HEK293 (cell line): ENCODE measurements around the gene ATP8B4.

Experiments
- CTCF ChIA-PET: fragments of 350-600 bp; formaldehyde crosslinking; extraction: SDS; loops from one replicate; lab custom pipeline; 2021; ENCODE audit warnings: antibody characterized with exemption; lab: Yijun Ruan, JAX
- POLR2A ChIA-PET: fragments of 300-600 bp; formaldehyde crosslinking; extraction: SDS; loops from one replicate; lab custom pipeline; 2020; ENCODE audit warnings: antibody characterized with exemption, inconsistent platforms; lab: Yijun Ruan, JAX
- H3K27ac ChIP-seq: fragments of 200-500 bp; sonication (Bioruptor generic); 2 replicates; pipeline ENCODE4 v1.5.1; 2014; ENCODE audit warnings: low read depth, low read length, control low read depth, inconsistent platforms; ENCODE audit errors: extremely low read depth
- H3K36me3 ChIP-seq, 2 experiments: fragments of 200-500 bp in 1 of 2; sonication (Bioruptor generic) in 1 of 2; 1 replicate in 1 of 2; 2 replicates in 1 of 2; pipeline ENCODE4 v1.5.1; 2014 to 2017; ENCODE audit warnings: inconsistent platforms in 2 of 2, low read length in 2 of 2; ENCODE audit not compliant: control insufficient read depth in 2 of 2, insufficient read depth in 1 of 2
- H3K4me1 ChIP-seq: fragments of 200-500 bp; sonication (Bioruptor generic); 2 replicates; pipeline ENCODE4 v1.5.1; 2014; ENCODE audit warnings: mild to moderate bottlenecking, low read length, inconsistent platforms; ENCODE audit not compliant: control insufficient read depth, insufficient read depth
- H3K4me3 ChIP-seq: 2 replicates; pipeline ENCODE4 v1.5.1; 2011; ENCODE audit warnings: low read depth, mild to moderate bottlenecking, control low read depth, low read length, moderate library complexity
- H3K9me3 ChIP-seq: fragments of 200-500 bp; sonication (Bioruptor generic); 2 replicates; pipeline ENCODE4 v1.5.1; 2014; ENCODE audit warnings: low read depth, low read length, inconsistent platforms; ENCODE audit not compliant: control insufficient read depth, insufficient read depth
- KLF1 ChIP-seq: fragments of 450-650 bp; formaldehyde crosslinking; IDR thresholded peaks from 2 replicates; pipeline ENCODE4 v1.5.1; 2016; ENCODE audit warnings: missing biosample characterization, missing genetic modification characterization
- KLF16 ChIP-seq: fragments of 450-650 bp; formaldehyde crosslinking; IDR thresholded peaks from 2 replicates; pipeline ENCODE4 v1.5.1; 2017; ENCODE audit warnings: missing biosample characterization, missing genetic modification characterization
- SALL2 ChIP-seq: fragments of 450-650 bp; formaldehyde crosslinking; IDR thresholded peaks from 2 replicates; pipeline ENCODE4 v1.5.0; 2017; ENCODE audit warnings: missing biosample characterization, mild to moderate bottlenecking, missing genetic modification characterization, borderline replicate concordance
- SCRT1 ChIP-seq: fragments of 450-650 bp; formaldehyde crosslinking; IDR thresholded peaks from 2 replicates; pipeline ENCODE4 v1.5.1; 2016; ENCODE audit warnings: missing biosample characterization, missing genetic modification characterization, borderline replicate concordance
- SETDB1 ChIP-seq: IDR thresholded peaks from one replicate; pipeline ENCODE4 v1.6.1; 2017; ENCODE audit warnings: mild to moderate bottlenecking, low read length, moderate library complexity, mixed read lengths; ENCODE audit not compliant: insufficient read length
- SP7 ChIP-seq: fragments of 450-650 bp; formaldehyde crosslinking; IDR thresholded peaks from 2 replicates; pipeline ENCODE4 v1.5.1; 2016; ENCODE audit warnings: missing biosample characterization, missing genetic modification characterization
- ZBTB21 ChIP-seq: fragments of 450-650 bp; formaldehyde crosslinking; IDR thresholded peaks from 2 replicates; pipeline ENCODE4 v1.5.1; 2017; ENCODE audit warnings: missing biosample characterization, missing genetic modification characterization
- ZBTB48 ChIP-seq: fragments of 450-650 bp; formaldehyde crosslinking; IDR thresholded peaks from 2 replicates; pipeline ENCODE4 v1.5.1; 2016; ENCODE audit warnings: missing biosample characterization, missing genetic modification characterization
- ZFHX2 ChIP-seq: fragments of 450-650 bp; formaldehyde crosslinking; conservative IDR thresholded peaks from 2 replicates; pipeline ENCODE4 v1.5.1; 2016; ENCODE audit warnings: missing biosample characterization, missing genetic modification characterization
- ZNF114 ChIP-seq: fragments of 450-650 bp; formaldehyde crosslinking; IDR thresholded peaks from 2 replicates; pipeline ENCODE4 v1.5.0; 2017; ENCODE audit warnings: missing biosample characterization, missing genetic modification characterization
- ZNF175 ChIP-seq: fragments of 450-650 bp; formaldehyde crosslinking; IDR thresholded peaks from 2 replicates; pipeline ENCODE4 v1.5.1; 2016; ENCODE audit warnings: missing biosample characterization, missing genetic modification characterization
- ZNF223 ChIP-seq: fragments of 450-650 bp; formaldehyde crosslinking; IDR thresholded peaks from 2 replicates; pipeline ENCODE4 v1.5.1; 2016; ENCODE audit warnings: missing biosample characterization, missing genetic modification characterization
- ZNF248 ChIP-seq: fragments of 450-650 bp; formaldehyde crosslinking; IDR thresholded peaks from 2 replicates; pipeline ENCODE4 v1.5.1; 2017; ENCODE audit warnings: missing biosample characterization, missing genetic modification characterization
- ZNF596 ChIP-seq: fragments of 450-650 bp; IDR thresholded peaks from 2 replicates; pipeline ENCODE4 v1.5.0; 2018; ENCODE audit warnings: missing biosample characterization, mild to moderate bottlenecking, missing genetic modification characterization, moderate library complexity
- ZNF626 ChIP-seq: fragments of 450-650 bp; sonication (Bioruptor Pico); formaldehyde crosslinking; IDR thresholded peaks from 2 replicates; pipeline ENCODE4 v1.5.1; 2018; ENCODE audit warnings: missing biosample characterization, missing genetic modification characterization, inconsistent platforms
- ZNF677 ChIP-seq: fragments of 450-650 bp; IDR thresholded peaks from 2 replicates; pipeline ENCODE4 v1.5.0; 2018; ENCODE audit warnings: missing biosample characterization, mild to moderate bottlenecking, missing genetic modification characterization, moderate library complexity
- ZNF692 ChIP-seq: fragments of 450-650 bp; formaldehyde crosslinking; IDR thresholded peaks from 2 replicates; pipeline ENCODE4 v1.5.1; 2016; ENCODE audit warnings: missing biosample characterization, missing genetic modification characterization
- ZNF76 ChIP-seq: fragments of 450-650 bp; formaldehyde crosslinking; IDR thresholded peaks from 2 replicates; pipeline ENCODE4; 2016; ENCODE audit warnings: low read depth, missing biosample characterization, missing genetic modification characterization, borderline replicate concordance
- ZNF792 ChIP-seq: fragments of 450-650 bp; formaldehyde crosslinking; IDR thresholded peaks from 2 replicates; pipeline ENCODE4 v1.5.1; 2016; ENCODE audit warnings: missing biosample characterization, missing genetic modification characterization
- TF ChIP-seq, protein P1 (sequence below): fragments of 450-650 bp; formaldehyde crosslinking; IDR thresholded peaks from 2 replicates; pipeline ENCODE4 v1.5.1; 2016; ENCODE audit warnings: missing biosample characterization, missing genetic modification characterization
- TF ChIP-seq, protein P2 (sequence below): fragments of 450-650 bp; formaldehyde crosslinking; IDR thresholded peaks from 2 replicates; pipeline ENCODE4 v1.5.1; 2017; ENCODE audit warnings: missing biosample characterization, missing genetic modification characterization
- TF ChIP-seq, protein P3 (sequence below): fragments of 450-650 bp; IDR thresholded peaks from 2 replicates; pipeline ENCODE4 v1.5.1; 2018; ENCODE audit warnings: missing biosample characterization, mild to moderate bottlenecking, missing genetic modification characterization
- TF ChIP-seq, protein P4 (sequence below): fragments of 450-650 bp; formaldehyde crosslinking; IDR thresholded peaks from 2 replicates; pipeline ENCODE4 v1.5.1; 2016; ENCODE audit warnings: missing biosample characterization, missing genetic modification characterization

The ATP8B4 gene

GRCh38 chr15:50024281-50024680, 94.8 kb downstream of the ATP8B4 start (continued):
- TF ChIP-seq, protein P1, sequence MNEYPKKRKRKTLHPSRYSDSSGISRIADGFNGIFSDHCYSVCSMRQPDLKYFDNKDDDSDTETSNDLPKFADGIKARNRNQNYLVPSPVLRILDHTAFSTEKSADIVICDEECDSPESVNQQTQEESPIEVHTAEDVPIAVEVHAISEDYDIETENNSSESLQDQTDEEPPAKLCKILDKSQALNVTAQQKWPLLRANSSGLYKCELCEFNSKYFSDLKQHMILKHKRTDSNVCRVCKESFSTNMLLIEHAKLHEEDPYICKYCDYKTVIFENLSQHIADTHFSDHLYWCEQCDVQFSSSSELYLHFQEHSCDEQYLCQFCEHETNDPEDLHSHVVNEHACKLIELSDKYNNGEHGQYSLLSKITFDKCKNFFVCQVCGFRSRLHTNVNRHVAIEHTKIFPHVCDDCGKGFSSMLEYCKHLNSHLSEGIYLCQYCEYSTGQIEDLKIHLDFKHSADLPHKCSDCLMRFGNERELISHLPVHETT (tag by site-specific recombination), result no peak

DNA sequence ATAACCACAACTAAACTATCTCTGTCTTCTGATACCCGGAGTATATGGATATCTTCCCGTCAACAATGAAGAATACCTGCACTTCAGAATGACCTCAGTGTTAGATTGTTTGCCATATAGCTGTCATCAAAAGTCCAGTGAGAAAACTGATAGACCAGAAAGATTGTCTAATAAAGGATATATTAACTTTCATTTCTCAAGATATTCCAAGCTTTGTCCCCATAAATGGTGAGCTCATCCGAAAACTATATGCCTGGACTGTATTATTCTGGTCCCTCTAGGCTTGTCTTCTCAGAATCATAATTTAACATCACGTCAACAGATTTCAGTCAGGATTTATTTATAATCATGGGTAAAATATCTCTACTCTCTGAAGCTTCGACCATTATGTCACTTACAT, 100.5 kb downstream of the ATP8B4 start:
- ChIA-PET CTCF (interaction anchor here (1.4 kb wide), 1 partner anchor 33 kb away, joined by 4 read pairs; no protein-coding TSS in a partner anchor), POLR2A (no interaction called here)
- TF ChIP-seq KLF16 (tag by site-specific recombination) (no peak), ZNF677 (tag by site-specific recombination) (no peak), ZFHX2 (no peak), ZNF692 (no peak), SALL2 (tag by site-specific recombination) (no peak), KLF1 (no peak), SP7 (tag by site-specific recombination) (no peak), SCRT1 (tag by site-specific recombination) (no peak), SETDB1 (no peak), ZNF175 (no peak), ZNF223 (tag by site-specific recombination) (no peak)
- TF ChIP-seq, protein P2, sequence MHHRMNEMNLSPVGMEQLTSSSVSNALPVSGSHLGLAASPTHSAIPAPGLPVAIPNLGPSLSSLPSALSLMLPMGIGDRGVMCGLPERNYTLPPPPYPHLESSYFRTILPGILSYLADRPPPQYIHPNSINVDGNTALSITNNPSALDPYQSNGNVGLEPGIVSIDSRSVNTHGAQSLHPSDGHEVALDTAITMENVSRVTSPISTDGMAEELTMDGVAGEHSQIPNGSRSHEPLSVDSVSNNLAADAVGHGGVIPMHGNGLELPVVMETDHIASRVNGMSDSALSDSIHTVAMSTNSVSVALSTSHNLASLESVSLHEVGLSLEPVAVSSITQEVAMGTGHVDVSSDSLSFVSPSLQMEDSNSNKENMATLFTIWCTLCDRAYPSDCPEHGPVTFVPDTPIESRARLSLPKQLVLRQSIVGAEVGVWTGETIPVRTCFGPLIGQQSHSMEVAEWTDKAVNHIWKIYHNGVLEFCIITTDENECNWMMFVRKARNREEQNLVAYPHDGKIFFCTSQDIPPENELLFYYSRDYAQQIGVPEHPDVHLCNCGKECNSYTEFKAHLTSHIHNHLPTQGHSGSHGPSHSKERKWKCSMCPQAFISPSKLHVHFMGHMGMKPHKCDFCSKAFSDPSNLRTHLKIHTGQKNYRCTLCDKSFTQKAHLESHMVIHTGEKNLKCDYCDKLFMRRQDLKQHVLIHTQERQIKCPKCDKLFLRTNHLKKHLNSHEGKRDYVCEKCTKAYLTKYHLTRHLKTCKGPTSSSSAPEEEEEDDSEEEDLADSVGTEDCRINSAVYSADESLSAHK, result no peak
- TF ChIP-seq, protein P3, sequence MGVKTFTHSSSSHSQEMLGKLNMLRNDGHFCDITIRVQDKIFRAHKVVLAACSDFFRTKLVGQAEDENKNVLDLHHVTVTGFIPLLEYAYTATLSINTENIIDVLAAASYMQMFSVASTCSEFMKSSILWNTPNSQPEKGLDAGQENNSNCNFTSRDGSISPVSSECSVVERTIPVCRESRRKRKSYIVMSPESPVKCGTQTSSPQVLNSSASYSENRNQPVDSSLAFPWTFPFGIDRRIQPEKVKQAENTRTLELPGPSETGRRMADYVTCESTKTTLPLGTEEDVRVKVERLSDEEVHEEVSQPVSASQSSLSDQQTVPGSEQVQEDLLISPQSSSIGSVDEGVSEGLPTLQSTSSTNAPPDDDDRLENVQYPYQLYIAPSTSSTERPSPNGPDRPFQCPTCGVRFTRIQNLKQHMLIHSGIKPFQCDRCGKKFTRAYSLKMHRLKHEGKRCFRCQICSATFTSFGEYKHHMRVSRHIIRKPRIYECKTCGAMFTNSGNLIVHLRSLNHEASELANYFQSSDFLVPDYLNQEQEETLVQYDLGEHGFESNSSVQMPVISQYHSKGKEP (tag by site-specific recombination), result no peak
- TF ChIP-seq, protein P4, sequence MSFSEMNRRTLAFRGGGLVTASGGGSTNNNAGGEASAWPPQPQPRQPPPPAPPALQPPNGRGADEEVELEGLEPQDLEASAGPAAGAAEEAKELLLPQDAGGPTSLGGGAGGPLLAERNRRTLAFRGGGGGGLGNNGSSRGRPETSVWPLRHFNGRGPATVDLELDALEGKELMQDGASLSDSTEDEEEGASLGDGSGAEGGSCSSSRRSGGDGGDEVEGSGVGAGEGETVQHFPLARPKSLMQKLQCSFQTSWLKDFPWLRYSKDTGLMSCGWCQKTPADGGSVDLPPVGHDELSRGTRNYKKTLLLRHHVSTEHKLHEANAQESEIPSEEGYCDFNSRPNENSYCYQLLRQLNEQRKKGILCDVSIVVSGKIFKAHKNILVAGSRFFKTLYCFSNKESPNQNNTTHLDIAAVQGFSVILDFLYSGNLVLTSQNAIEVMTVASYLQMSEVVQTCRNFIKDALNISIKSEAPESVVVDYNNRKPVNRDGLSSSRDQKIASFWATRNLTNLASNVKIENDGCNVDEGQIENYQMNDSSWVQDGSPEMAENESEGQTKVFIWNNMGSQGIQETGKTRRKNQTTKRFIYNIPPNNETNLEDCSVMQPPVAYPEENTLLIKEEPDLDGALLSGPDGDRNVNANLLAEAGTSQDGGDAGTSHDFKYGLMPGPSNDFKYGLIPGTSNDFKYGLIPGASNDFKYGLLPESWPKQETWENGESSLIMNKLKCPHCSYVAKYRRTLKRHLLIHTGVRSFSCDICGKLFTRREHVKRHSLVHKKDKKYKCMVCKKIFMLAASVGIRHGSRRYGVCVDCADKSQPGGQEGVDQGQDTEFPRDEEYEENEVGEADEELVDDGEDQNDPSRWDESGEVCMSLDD (tag by site-specific recombination), result no peak
- no peak overlapping the region for H3K4me3 ChIP-seq
- H3K36me3 ChIP-seq, result no peaks in the 10 kb centered on the region
- H3K9me3 ChIP-seq, result no peaks in the 10 kb centered on the region
- no peak overlapping the region for H3K27ac ChIP-seq
- no peaks in the 10 kb centered on the region for H3K4me1 ChIP-seq

DNA sequence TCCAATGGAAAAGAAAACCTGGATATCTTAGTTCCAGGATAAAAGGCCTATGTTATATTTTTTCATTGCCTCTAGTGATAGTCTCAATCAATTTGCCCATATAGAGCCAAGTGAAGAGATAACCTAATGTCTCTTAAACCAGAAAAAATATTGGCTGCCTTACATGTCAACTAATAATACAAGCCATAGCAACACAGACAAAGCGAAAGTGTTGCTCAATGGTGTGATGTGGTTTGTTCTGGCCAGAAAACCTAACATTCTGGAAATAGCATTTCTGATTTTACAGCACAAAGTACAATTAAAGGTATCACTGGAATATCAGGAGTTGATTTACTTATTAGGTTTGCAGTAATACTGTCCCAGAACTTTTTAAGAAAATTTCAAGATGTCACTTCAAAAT, 101.5 kb downstream of the ATP8B4 start:
- ChIA-PET POLR2A (no interaction called here), CTCF (no interaction called here)
- no peak for TF ChIP-seq ZNF792 (tag by site-specific recombination)
- TF ChIP-seq ZNF114 (tag by site-specific recombination), result no peak
- no peak for TF ChIP-seq ZNF76 (tag by site-specific recombination)
- TF ChIP-seq ZBTB21 (tag by site-specific recombination), result no peak
- no peak for TF ChIP-seq ZNF248
- no peak for TF ChIP-seq SP7 (tag by site-specific recombination)
- no peak for TF ChIP-seq ZNF596 (tag by site-specific recombination)
- no peak for TF ChIP-seq ZNF626 (tag by site-specific recombination)
- no peak for TF ChIP-seq ZBTB48 (tag by site-specific recombination)
- Histone ChIP-seq H3K4me1 (no peaks in the 10 kb centered on the region), H3K9me3 (no peaks in the 10 kb centered on the region), H3K4me3 (no peak overlapping the region), H3K36me3 (no peaks in the 10 kb centered on the region), H3K27ac (no peak overlapping the region)
